HG03280 (cell line): ENCODE data around the gene P2RX2.
A peak's percentile ranks its signal among the peaks of the same experiment; 100 is the strongest.
"Not testable (repeated sequence)": the region's sequence is repeated elsewhere in the genome, so short reads cannot be mapped to it uniquely, and the experiment has no call there.

Experiments
- ATAC-seq: cut with Tn5 transposase; IDR thresholded peaks from one replicate; pipeline ENCODE4 v1.9.1; 2021; ENCODE audit warnings: mild to moderate bottlenecking, moderate library complexity; ENCODE audit not compliant: unreplicated experiment

The P2RX2 gene

GRCh38 chr12:132583411-132583710 is 35.2 kb upstream of the P2RX2 start:
- no peak for ATAC-seq

GRCh38 chr12:132583736-132584135 is 34.8 kb upstream of the P2RX2 start:
- ATAC-seq, result no peak

DNA sequence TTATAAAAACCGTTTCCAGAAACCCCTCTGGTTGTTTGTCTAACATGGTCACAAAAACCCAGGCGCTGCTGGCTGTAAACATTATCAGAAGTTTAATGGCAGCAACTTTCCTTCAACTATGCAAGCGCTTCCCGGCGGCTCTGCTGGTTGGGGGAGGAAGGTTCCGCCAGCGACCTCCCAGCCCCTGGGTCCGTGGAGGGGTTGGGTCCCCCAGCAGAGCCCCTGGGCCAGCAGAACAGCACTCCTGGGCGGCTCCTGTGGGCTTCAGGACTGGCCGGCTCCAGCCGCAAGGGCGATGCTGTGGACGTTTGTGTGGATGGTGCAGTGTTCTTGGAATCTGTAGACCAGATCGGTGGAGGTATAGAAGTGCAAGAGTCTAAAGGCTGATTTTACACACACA is 34.1 kb upstream of the P2RX2 start:
- no peak for ATAC-seq

- ATAC-seq, result no peak
These were observed 33.4 kb upstream of the P2RX2 start for GRCh38 chr12:132585177-132585576.

DNA sequence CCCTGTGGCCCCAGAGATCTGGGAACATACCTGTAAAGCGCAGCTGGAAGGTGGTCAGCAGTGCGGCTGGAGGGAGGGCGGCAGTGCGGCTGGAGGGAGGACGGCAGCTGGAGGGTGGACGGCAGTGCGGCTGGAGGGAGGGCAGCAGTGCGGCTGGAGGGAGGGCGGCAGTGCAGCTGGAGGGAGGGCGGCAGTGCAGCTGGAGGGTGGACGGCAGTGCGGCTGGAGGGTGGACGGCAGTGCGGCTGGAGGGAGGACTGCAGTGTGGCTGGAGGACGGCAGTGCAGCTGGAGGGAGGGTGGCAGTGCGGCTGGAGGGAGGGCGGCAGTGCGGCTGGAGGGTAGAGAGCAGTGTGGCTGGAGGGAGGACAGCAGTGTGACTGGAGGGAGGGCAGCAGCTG is 31.6 kb upstream of the P2RX2 start:
- no peak for ATAC-seq

- ATAC-seq, result no peak
These were observed 30.8 kb upstream of the P2RX2 start for GRCh38 chr12:132587781-132588180.

- no peak for ATAC-seq
These were observed 30.3 kb upstream of the P2RX2 start for GRCh38 chr12:132588319-132588718.

GRCh38 chr12:132588821-132589669 is 29.5 kb upstream of the P2RX2 start:
- ATAC-seq, result no peak

- no peak for ATAC-seq
These were observed 27.3 kb upstream of the P2RX2 start for GRCh38 chr12:132591107-132591935.

- ATAC-seq, result no peak
These were observed 26.1 kb upstream of the P2RX2 start for GRCh38 chr12:132592282-132592970.

GRCh38 chr12:132593071-132593470 is 25.5 kb upstream of the P2RX2 start:
- ATAC-seq, result no peak

DNA sequence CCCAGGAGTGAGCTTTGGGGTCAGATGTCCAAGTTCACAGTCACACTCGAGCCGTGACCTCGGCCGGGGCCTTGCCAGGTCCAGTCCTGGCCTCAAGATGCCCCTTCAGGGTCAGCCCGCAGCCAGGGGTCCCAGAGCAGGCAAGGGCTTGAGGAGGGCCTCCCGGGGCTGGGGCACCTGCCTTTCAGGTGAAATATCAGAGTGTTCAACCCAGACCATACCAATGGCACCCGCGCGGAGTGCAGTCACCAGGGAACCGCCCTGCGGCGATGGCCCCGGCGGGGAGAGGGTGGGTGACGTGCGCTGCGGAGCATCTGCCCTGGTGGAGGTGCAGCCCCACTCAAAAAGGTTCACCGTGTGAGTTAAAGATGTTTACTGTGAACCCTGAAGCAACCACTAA is 25.1 kb upstream of the P2RX2 start:
- no peak for ATAC-seq

GRCh38 chr12:132593938-132594358 is 24.6 kb upstream of the P2RX2 start:
- peak; percentile 74 for ATAC-seq

- no peak for ATAC-seq
These were observed 23.4 kb upstream of the P2RX2 start for GRCh38 chr12:132595183-132595582.

DNA sequence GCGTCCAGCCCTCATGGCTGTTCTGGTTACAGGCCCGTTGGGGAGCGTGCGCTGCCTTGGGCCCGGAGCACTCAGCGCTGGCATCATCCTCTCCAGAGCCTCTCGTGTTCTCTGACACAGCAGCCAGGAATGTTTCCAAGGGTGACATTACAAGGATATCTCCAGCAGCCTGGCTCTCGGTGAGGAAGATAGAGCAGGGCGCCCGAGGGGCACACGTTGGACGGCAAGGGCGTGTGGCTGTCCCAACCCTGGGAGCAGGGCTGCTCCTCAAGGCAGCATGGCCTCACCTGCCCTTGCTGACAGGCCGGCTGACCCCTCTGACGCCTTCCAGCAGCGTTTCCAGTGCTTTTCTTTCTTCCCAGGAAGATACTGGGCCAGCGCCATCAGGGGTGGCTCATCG is 22.6 kb upstream of the P2RX2 start:
- ATAC-seq, result no peak

DNA sequence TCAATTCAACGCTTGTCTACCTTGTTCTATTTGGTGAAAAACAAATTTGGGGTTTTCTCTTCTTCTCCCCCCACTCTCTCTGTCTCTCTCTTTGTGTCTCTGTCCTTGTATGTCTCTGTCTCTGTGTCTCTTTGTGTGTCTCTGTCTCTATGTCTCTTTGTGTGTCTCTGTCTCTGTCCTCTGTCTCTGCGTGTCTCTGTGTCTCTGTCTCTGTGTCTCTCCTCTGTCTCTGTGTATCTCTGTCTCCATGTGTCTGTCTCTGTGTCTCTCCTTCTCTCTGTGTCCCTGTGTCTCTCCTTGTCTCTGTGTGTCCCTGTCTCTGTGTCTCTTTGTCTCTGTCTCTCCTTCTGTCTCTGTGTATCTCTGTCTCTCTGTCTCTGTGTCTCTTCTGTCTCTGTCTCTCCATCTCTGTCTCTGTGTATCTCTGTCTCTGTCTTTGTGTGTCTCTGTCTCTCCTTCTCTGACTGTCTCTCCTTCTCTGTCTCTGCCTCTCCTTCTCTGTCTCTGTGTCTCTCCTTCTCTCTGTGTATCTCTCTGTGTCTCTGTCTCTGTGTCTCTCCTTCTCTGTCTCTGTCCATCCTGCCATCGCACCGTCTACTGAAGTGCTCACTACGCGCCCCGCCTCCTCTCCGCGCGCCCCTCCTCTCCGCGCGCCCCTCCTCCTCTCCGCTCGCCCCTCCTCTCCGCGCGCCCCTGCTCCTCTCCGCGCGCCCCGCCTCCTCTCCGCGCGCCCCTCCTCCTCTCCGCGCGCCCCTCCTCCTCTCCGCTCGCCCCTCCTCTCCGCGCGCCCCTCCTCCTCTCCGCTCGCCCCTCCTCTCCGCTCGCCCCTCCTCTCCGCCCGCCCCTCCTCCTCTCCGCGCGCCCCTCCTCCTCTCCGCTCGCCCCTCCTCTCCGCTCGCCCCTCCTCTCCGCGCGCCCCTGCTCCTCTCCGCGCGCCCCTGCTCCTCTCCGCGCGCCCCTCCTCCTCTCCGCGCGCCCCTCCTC is 21.0 kb upstream of the P2RX2 start:
- no peak for ATAC-seq

GRCh38 chr12:132599502-132599901 is 19.1 kb upstream of the P2RX2 start:
- ATAC-seq, result not testable (repeated sequence)

DNA sequence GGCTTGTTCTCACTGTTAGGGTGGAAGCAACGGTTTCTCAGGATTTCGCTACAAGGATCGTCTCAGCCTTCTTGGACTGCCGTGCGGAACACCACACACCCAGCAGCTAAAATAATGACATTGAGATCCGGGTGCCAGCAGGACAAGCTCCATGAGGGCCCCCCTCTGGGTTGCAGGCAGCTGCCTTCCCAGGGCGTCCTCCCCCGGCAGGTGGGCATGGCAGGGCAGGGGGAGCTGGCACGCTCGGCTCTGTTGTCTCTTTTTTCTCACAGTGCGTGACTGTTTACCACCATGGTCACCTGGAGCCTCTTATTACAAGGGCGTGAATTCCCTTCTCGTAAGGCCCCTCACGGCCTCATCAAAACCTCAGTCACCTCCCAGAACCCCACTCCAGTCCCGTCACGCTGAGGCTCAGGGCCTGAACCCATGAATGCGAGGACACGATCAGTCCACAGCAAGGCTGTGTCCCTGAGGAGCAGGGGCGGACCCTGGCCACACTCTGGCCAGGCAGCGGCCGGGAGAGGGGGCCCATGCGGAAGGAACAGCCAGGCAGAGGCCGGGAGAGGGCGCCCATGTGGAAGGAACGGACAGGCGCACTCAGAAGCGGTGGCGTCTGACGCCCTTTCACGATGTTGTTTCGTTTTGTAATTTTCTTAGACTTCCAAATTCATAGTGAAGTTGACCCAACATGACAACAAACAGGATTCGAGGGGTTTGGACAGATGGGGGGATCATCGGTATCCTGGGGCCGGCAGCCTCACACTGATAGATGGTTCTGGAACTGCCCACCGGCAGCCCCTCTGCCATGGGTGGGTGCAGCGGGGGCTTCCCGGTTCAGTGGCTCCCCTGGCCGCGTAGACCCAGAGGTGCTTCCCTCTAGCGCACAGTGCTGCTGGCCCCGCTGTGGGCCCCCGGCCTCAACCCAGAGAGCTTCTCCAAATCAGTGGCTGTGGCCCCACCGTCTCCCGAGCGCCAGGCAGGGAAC is 18.2 kb upstream of the P2RX2 start:
- ATAC-seq, result no peak

DNA sequence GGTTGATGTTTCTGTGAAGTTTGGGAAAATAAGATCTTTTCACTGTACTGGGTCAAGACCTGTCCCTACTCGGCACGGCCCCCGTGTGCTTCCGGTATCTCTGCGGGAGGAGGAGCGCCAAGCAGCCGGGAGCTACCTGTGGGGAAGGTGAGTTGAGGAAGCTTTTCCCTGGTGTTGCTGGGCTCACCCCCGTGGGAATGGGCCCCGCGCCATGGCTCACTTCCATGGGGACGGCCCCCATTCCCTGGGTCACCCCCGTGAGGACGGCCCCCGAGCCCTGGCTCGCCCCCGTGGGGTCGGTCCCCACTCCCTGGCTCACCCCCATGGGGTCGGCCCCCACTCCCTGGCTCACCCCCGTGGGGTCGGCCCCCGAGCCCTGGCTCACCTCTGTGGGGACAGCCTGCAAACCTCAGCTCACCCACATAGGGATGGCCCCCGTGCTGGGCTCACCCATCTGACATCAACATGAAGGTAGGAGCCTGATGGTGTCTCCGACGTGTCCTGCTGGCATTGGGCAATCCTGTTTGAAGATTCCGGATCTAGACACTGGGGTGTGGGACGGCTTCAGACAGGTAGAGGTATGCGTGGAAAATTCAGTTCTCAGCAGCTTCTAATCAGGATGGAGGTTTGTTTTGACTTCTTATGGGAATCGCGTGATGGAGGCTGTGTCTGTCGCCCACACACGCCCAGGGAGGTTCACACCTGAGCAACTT is 17.2 kb upstream of the P2RX2 start:
- ATAC-seq, result no peak
